Hematopoietic multipotent progenitor cell treated with erythropoietin and hydrocortisone succinate and interleukin-3 and kit ligand, for 8 days (in vitro differentiated cells): ENCODE measurements around the gene SH3RF2.
"Not testable (repeated sequence)": the region's sequence is repeated elsewhere in the genome, so short reads cannot be mapped to it uniquely, and the experiment has no call there.

Experiments used
- DNase-seq: peaks from one replicate; pipeline ENCODE4 v3.0.0-alpha.2; 2015

SH3RF2 gene, protein sequence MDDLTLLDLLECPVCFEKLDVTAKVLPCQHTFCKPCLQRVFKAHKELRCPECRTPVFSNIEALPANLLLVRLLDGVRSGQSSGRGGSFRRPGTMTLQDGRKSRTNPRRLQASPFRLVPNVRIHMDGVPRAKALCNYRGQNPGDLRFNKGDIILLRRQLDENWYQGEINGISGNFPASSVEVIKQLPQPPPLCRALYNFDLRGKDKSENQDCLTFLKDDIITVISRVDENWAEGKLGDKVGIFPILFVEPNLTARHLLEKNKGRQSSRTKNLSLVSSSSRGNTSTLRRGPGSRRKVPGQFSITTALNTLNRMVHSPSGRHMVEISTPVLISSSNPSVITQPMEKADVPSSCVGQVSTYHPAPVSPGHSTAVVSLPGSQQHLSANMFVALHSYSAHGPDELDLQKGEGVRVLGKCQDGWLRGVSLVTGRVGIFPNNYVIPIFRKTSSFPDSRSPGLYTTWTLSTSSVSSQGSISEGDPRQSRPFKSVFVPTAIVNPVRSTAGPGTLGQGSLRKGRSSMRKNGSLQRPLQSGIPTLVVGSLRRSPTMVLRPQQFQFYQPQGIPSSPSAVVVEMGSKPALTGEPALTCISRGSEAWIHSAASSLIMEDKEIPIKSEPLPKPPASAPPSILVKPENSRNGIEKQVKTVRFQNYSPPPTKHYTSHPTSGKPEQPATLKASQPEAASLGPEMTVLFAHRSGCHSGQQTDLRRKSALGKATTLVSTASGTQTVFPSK

DNA sequence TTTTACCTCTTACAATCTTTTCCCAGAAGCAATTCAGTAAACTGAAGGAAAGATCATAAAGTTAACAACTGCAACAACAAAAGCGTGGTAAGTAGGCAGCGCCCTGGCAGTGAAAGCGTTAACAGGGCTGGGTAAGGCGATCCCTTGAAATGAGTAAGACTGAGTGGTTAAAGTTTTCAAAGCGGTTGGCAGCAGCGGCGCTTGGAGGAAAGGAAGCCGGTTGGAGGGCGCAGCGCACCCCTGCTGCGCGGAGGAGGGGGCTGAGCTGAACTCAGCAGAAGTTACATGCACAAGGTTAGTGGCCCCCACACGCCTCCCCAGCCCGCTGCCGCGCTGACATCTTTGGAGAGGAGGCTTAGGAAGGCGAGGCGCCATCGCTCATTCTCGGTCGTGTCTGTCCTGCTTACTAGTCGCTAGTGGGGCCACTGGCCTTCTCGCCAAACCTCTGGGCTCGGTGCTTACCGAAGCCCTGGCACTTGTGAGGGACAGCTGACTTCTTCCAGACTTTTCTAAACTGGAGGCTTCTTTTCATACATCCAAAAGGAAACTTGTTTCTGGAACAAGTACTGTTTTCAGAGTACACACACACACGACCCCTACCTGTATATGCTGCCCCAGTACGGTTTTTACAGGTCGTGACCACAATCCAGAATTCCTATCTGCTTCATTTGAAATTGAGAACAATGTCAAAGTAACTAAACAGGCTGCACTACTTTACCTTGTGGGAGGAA is at the start of gene SH3RF2:
Gene SH3RF2, plus strand, starts transcription at position 178 of the 731 bp plus-strand sequence. CDS start 1,351 bp downstream, outside the sequence.
- DNase-seq, result peak; percentile 13

DNA sequence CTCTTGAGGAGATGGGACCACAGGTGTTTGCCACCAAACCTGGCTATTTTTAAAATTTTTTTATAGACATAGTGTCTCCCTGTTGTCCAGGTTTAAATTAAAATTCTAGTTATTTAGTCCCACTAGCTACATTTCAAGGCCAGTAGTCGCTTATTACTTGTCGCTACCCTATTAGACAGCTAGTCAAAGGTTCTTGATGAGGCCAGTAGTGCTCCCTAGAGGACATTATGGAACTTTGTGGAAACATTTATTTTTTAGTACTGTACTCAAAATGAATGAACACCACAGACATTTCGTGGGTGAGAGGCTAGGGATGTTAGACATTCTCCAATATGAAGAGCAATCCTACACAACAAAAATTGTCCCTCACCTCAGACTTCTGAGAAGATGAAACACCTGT is 49.2 kb upstream of the SH3RF2 start:
- peak; percentile 79 for DNase-seq

DNA sequence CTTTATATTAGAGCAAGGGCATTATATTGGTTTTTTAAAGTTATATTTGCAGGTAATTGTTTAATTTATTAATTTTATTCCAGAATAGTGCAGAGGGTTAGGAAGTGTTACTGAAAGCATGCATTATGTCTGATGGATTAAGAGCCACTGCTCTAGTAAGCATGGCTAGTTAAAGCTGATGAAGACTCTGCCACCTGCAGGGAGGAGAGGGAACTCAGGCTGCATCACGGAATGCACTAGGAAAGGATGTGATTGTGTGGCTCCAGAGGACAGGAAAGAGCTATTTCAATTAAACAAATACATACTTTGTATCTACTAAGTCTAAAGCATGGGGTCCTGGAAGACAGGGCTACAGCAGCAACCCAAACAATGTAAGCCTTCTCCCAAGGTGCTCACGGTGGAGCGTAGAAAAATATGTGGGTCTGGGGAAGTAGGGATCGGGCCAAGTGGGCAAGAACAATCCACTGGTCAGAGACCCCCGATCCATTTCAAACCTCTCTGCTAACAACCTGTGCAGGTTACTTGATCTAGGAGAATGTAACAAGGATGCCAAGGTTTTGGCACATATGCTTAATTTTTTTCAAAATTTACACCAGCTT is 48.3 kb upstream of the SH3RF2 start:
- peak; percentile 83 for DNase-seq

DNA sequence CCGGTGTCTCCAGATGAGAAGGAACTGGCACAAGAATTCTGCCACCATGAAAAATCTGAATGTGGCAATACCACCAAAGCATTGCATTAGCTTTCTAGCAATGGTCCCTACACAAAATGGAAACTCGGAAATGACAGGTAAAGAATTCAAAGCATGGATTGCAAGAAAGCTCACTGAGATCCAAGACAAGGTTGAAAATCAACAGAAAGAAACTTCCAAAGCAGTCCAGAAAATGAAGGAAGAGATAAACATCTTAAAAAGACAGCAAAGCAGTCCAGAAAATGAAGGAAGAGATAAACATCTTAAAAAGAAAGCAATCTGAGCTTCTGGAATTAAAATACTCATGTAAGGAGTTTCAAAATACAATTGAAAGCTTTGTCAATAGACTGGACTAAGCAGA is 46.8 kb upstream of the SH3RF2 start:
- no peak for DNase-seq

DNA sequence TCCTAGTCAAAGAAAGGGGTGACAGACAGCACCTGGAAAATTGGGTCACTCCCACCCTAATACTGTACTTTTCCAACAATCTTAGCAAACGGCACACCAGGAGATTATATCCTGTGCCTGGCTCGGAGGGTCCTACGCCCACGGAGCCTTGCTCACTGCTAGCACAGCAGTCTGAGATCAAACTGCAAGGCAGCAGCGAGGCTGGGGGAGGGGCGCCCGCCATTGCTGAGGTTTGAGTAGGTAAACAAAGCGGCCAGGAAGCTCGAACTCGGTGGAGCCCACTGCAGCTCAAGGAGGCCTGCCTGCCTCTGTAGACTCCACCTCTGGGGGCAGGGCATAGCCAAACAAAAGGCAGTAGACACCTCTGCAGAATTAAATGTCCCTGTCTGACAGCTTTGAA is 45.0 kb upstream of the SH3RF2 start:
- DNase-seq, result not testable (repeated sequence)

DNA sequence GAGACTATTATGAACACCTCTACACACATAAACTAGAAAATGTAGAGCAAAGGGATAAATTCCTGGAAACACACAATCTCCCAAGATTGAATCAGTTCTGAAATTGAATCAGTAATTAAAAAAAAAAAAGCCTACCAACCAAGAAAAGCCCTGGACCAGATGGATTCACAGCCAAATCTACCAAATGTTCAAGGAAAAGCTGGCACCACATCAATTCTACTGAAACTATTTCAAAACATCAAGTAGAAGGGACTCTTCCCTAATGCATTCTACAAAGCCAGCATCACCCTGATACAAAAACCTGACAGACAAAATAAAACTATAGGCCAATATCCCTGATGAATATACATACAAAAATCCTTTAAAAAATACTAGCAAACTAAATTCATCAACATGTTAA is 38.2 kb upstream of the SH3RF2 start:
- DNase-seq, result no peak

DNA sequence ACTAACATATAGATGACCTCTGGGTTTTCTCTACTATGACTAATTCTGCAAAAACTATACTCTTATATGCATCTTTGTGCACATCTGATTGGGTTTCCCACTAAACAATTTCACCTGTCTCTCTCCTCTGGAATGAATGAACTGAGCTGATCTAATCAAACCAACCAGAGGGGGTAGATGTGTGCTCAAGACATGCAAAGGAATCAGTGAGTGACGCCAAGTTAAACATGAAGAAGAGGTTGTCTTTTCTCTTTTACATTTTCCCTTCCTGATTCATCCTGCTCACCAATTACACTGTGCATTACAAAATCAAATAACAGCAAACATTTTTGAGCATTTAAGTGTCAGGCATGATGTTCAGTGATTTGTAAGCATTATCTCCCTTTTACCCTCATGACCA is 34.0 kb upstream of the SH3RF2 start:
- no peak for DNase-seq

DNA sequence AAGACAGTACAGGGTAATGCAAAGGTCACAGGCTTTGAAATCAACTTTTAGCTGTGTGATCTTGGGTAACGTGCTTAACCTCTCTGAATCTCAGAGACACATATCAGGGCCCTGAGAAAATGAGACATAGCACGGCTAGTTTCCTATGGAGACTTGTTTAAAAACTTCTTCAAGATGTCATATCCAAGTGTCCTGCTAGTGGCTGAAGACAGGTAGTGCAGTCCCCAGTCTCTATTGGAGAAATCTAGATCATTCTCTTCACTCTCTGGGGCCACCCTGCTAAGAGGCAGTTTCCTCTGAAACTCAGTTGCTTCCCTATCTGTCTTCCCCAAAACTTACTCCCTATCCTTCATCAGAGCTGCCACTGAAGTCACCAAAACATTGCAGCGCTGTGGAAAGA is 33.3 kb upstream of the SH3RF2 start:
- peak; percentile 27 for DNase-seq

DNA sequence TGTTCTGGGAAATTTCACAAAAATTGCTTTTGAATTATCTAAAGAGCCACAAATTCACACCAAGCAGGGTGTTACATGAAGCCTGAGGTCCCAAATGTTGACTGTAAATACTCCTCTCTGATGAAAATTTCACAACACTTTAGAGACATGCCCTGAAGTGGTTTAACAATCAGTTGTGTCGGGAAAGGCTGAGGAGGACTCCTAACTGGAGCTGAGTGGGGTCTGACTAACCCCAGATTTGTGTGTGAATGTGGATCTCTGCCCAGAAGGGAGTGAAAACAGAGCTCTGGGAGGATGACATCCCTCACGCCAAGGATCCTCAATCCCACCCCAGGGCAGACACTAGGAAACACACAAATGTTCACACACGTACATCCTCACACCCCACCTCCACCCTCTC is 32.5 kb upstream of the SH3RF2 start:
- DNase-seq, result no peak

DNA sequence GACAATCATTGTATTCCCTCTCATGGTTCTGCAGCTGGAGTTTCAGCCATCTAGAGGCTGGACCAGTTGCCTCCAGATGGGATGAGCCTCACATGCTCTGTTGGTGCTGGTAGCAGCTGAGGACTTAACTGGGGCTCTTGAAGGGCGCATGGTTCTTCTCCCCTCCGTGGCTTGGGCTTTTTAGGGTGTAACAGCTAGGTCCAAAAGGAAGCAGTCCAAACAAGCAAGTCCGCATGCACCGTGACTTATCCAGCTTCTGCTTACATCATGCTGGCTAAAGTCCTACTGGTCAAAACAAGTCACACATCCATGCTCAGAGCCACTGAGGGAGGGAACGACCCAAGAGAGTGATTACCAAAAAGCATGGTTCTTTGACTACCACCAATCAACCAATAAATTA is 31.6 kb upstream of the SH3RF2 start:
- DNase-seq, result no peak

DNA sequence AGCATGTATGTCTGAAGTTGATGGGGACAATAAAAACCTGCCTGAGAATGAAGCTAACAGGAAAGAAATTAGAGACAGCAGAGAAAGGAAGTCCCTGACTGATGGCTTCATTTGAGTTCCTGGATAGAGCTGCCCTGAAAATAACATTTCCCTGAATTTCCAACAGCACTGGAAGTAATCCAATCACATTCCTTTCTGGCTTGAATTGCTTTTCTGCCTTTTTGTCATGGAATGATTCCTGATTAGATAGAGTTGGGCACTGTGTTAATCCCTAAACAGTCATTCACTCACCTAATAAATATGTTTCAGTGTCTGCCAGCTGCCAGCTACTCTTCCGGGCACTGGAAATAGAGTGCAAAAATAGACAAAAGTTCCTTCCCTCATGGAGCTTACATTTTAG is 30.0 kb upstream of the SH3RF2 start:
- no peak for DNase-seq

DNA sequence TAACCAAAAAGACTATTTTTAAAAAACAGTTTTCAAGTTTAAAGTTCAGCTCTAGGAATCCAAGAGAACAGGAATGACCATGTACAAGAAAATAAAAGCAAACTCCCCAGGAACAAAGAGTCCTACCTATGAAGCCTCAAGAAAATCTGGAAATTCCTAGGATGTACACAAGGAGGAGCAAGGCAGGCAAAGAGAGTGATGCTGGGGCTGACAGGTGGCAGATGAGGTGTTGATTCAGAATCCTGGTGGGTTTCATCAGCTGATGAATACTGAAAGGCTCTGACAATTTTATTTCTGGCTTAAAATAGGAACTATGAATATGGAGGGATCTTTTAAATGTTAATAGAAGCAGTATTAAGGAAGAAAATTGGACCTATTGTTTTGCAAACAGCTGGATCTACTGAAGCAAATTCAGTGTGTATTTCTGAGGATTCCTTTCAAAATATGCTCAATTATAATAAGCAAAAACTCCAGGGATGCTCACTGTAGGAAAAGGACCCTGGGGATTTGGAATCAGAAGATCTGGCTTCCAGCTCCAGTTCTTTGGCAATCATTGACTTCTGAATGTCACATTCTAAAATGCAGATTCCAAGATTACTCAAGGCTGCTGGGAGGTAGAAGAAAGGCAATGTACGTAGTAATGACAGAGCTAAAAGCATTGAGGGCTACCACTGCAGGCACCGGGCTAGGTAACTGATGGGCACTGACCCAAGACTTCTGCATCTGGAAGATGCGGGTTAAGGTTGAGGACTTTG is 28.0 kb upstream of the SH3RF2 start:
- DNase-seq, result peak; percentile 11

DNA sequence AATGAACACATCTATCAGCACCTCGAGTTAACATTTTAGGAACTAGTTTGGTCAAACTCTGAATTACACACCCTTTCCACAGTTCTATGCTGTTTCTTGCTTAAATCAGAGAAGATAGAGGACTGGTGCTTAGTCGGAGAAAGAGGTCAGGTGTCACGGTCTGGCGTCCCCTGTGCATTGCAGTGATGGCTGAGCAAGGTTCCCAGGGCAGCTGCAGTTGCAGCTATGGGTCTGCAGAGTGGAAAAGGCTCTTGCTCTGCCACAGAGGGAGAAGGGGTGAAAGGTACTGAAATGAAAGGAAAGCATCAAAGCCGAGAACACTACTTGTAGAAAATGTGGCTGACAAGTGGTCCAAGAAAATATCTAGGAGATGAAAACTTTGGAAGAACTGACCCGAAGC is 25.2 kb upstream of the SH3RF2 start:
- no peak for DNase-seq

DNA sequence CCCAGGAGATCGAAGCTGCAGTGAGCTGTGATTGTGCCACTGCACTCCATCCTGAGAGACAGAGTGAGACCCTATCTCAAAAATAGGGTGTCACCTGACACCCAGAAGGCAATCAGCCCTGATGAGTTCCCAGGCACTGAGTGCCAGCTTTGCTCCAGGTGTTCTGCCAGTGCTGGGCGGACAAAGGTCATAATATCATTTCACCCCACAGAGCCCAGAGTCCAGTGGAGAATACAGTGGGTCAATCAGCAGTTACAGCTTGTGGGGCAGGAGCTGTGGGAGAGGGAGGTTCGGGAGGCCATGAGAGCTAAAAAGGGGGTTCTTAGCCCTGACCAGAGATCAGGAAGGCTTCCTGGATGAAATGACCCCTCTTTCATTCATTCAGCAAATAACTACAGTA is 24.4 kb upstream of the SH3RF2 start:
- no peak for DNase-seq

DNA sequence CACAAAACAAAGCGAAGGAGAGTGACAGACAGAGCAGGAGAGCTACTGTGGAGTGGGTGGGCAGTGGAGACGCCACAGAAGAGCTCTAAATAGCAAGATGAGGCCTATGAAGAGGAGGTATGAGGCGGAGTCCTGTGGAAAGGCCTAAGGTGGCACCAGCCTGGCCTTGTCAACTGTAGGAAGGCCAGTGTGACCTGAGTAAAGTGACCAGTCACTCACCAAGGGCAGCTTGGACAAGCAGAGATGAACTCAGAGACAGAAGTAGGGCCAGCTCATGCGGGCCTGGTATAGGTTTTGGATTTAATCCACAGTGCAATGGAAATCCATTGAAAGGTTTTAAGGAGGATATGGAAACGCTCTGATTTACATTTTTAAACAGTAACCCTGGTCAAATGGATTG is 23.8 kb upstream of the SH3RF2 start:
- no peak for DNase-seq

DNA sequence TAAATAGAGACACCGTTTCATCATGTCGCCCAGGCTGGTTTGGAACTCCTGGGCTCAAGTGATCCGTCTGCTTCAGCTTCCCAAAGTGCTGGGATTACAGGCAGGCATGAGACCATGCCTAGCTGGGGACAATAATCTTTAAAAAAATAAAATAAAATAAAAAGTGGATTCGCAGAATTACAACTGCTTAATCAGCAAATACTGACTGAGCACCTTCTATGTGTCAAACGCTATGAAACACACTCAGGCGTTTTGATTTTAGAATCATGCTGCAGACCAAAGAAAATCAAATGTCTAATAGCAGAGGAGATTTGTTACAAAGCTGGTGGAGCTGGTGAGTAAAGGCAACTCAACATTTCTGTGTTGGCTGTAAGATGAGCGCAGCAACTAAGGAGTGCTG is 22.7 kb upstream of the SH3RF2 start:
- DNase-seq, result no peak

DNA sequence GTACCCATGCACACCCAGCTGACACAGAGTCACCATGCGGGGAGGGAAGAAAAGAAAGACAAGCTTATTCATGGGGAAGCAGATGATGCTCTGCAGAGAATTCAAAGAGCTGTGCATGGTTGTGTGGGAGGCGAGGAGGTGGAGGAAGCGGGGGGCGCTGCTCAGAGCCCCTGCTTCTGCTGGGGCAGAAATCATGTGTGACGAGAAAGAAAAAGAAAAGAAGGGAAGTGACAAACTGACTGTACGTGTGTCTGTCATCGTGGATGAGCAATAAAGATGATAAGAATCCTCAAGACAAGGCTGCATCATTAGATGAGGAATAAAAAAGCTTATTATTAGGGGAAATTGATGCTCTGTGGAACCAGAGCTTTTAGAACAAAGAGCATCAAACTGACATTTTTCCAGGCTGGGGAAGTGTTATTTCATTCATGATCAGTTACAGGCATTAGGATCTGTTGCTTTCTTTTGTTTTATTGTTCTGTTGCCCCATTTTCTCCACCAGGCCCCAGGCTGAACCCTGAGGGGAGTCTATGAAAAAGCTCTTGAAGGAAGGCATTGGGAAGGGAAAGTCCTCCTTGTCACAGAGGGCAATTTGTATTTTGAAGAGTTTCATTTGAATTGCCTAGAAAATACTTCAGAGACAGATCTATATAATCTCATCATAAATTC is 20.3 kb upstream of the SH3RF2 start:
- no peak for DNase-seq

DNA sequence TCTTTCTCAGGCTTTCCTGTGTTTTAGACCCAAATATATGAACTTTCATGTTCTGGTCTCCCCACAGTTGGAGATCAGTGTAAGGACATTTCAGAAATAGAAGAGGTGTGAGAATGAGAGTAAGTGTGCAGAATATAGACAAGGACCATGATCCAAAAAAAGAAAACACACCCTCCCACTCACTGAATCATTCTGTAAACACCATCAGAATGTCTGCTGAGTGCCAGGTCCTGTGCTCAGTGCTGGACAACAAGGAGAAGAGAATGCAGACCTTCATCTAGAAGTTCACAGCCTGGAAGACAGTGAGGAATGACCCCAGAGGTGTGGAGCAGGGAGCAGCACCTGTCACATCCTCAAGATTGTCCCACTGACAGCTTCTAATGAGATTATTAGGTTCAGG is 19.1 kb upstream of the SH3RF2 start:
- no peak for DNase-seq

DNA sequence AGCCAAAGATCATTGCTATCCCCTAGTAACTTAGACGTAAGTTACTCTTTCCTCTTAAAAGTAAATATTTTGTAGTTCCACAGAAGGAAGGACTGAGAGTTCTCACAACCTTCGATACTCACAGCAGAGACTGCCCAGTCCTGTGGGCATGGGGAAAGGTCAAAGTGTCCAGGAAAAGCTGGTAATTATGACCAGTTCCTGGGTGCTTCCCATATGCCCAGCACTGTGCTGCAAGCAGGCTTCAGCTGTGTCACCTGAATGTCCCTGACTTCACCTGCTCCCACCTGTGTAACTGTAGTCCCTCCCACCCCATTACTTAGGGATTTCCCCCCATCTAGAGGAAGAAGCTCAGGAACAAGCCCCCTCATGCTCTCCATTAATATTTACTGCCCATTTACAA is 18.0 kb upstream of the SH3RF2 start:
- DNase-seq, result no peak

DNA sequence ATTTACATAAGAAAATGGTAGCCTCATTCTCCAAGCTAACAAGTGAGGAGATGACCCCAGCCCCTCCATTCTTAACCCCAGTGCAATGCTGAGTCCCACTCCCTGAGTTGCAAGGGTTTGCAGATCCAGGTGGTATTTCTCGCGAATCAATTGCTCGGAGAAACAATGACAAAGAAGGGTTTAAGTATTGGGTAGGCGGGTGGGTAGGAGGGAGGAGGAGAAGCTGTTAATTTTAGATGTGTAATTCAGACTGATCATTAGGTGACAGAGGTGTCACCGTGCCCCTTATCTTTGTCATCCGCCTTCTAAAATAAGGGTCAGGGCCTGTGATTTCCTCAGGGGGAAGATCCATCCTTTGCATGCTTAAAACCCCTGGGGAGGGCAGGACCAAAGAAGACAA is 17.0 kb upstream of the SH3RF2 start:
- no peak for DNase-seq

DNA sequence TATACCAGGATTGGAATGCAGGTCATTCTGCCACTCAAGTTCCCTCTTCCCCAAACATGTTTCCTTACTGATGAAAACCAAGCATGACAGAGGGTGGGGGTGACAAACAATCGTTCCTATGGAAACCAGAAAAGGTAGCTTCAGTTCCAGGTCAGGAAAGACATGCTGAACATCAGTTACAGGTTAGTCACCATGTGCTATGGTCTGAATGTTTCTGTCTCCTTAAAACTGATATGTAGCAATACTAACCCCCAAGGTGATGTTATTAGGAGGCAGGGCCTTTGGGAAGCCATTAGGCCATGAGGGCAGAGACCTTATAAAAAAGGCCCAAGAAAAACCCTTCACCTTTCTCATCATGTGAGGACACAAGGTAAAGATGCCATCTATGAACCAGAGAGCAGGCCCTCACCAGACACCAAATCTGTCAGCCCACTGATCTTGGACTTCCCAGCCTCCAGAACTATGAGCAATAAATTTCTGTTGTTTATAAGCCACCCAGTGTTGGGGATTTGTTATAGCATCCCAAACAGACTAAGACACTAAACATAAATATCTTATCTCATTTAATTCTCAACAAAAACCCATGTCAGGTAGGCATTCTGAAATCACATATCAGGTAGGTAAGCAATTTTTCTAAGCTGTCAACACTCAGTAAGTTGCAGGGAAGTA is 15.7 kb upstream of the SH3RF2 start:
- DNase-seq, result no peak
